Mesenchymal stem cell (in vitro differentiated cells and primary cell): ENCODE data around the gene TRIM2.

Experiments used
- DNase-seq: peaks from one replicate; pipeline ENCODE4 v3.0.0-alpha.2; 2013
- H2AFZ ChIP-seq: one replicate; pipeline ENCODE4 v1.6.1; 2013; ENCODE audit warnings: low read depth, mild to moderate bottlenecking, control low read depth, inconsistent platforms, low read length, moderate library complexity
- H2AK5ac ChIP-seq: 2 replicates; pipeline ENCODE4 v1.6.1; 2013; ENCODE audit warnings: low read length, moderate library complexity, mild to moderate bottlenecking, inconsistent platforms; ENCODE audit not compliant: severe bottlenecking
- H2BK120ac ChIP-seq: one replicate; pipeline ENCODE4 v1.6.1; 2013; ENCODE audit warnings: low read depth, mild to moderate bottlenecking, inconsistent platforms, low read length, moderate library complexity
- H2BK12ac ChIP-seq, 2 experiments: one replicate each; pipeline ENCODE4 v1.6.1; 2013; ENCODE audit warnings: inconsistent platforms in 2 of 2, low read length in 2 of 2, mild to moderate bottlenecking in 2 of 2, moderate library complexity in 2 of 2, control low read depth in 1 of 2
- H2BK15ac ChIP-seq: one replicate; pipeline ENCODE4 v1.6.1; 2013; ENCODE audit warnings: mild to moderate bottlenecking, low read depth, inconsistent platforms; ENCODE audit not compliant: poor library complexity, severe bottlenecking
- H2BK5ac ChIP-seq: 2 replicates; pipeline ENCODE4 v1.6.1; 2013; ENCODE audit warnings: low read depth, mild to moderate bottlenecking, low read length, control low read depth, inconsistent platforms; ENCODE audit not compliant: poor library complexity, severe bottlenecking
- H3K14ac ChIP-seq, 2 experiments: one replicate each; pipeline ENCODE4 v1.6.1; 2013; ENCODE audit warnings: inconsistent platforms in 2 of 2, low read length in 2 of 2, control low read depth in 1 of 2, mild to moderate bottlenecking in 1 of 2, moderate library complexity in 1 of 2
- H3K18ac ChIP-seq, 2 experiments: one replicate each; pipeline ENCODE4 v1.6.1; 2013; ENCODE audit warnings: inconsistent platforms in 2 of 2, low read length in 2 of 2, control low read depth in 1 of 2, low read depth in 1 of 2, mild to moderate bottlenecking in 1 of 2
- H3K23ac ChIP-seq, 2 experiments: one replicate each; pipeline ENCODE4 v1.6.1; 2013; ENCODE audit warnings: inconsistent platforms in 2 of 2, low read length in 2 of 2, mild to moderate bottlenecking in 2 of 2, moderate library complexity in 2 of 2, control low read depth in 1 of 2
- H3K27ac ChIP-seq: 2 replicates; pipeline ENCODE4 v1.5.1; 2013; ENCODE audit warnings: mild to moderate bottlenecking, moderate library complexity, low read length, control low read depth, inconsistent platforms; ENCODE audit not compliant: poor library complexity, severe bottlenecking
- H3K27me3 ChIP-seq, 2 experiments: 2 replicates each; pipeline versions ENCODE4 v1.6.1 to v1.7.0; 2013; ENCODE audit warnings: low read length in 2 of 2, mild to moderate bottlenecking in 2 of 2, moderate library complexity in 2 of 2, control low read depth in 1 of 2, inconsistent platforms in 1 of 2; ENCODE audit not compliant: control insufficient read depth in 1 of 2, insufficient read depth in 1 of 2
- H3K36me3 ChIP-seq, 2 experiments: 2 replicates each; pipeline versions ENCODE4 v1.6.1 to v1.7.0; 2013; ENCODE audit warnings: low read length in 2 of 2, control low read depth in 1 of 2, inconsistent platforms in 1 of 2, low read depth in 1 of 2, mild to moderate bottlenecking in 1 of 2; ENCODE audit not compliant: insufficient read depth in 2 of 2, control insufficient read depth in 1 of 2
- H3K4ac ChIP-seq, 2 experiments: one replicate each; pipeline ENCODE4 v1.6.1; 2013; ENCODE audit warnings: inconsistent platforms in 2 of 2, low read length in 2 of 2, mild to moderate bottlenecking in 2 of 2, moderate library complexity in 2 of 2, control low read depth in 1 of 2, low read depth in 1 of 2
- H3K4me1 ChIP-seq: 2 replicates; pipeline ENCODE4 v1.6.1; 2013; ENCODE audit warnings: low read depth, low read length, control low read depth; ENCODE audit not compliant: control insufficient read depth, insufficient read depth
- H3K4me2 ChIP-seq: 2 replicates; pipeline ENCODE4 v1.6.1; 2013; ENCODE audit warnings: low read length, mild to moderate bottlenecking, inconsistent platforms; ENCODE audit not compliant: poor library complexity, severe bottlenecking
- H3K4me3 ChIP-seq, 2 experiments: 2 replicates each; pipeline versions ENCODE4 v1.5.1 to v1.7.0; 2013; ENCODE audit warnings: low read length in 2 of 2, mild to moderate bottlenecking in 2 of 2, control low read depth in 1 of 2, low read depth in 1 of 2; ENCODE audit not compliant: insufficient read depth in 1 of 2
- H3K79me1 ChIP-seq: replicated peaks from 2 replicates; pipeline ENCODE4 v1.6.1; 2013; ENCODE audit warnings: mild to moderate bottlenecking, control low read depth, low read length, inconsistent platforms; ENCODE audit not compliant: poor library complexity, severe bottlenecking
- H3K9ac ChIP-seq: 2 replicates; pipeline ENCODE4 v1.7.0; 2013; ENCODE audit warnings: mild to moderate bottlenecking, low read length, moderate library complexity
- H3K9me3 ChIP-seq: 2 replicates; pipeline ENCODE4 v1.7.0; 2013; ENCODE audit warnings: mild to moderate bottlenecking, low read length; ENCODE audit not compliant: control insufficient read depth
- H4K8ac ChIP-seq: one replicate; pipeline ENCODE4 v1.6.1; 2013; ENCODE audit warnings: inconsistent platforms, mild to moderate bottlenecking, low read length, moderate library complexity
- H4K91ac ChIP-seq: one replicate; pipeline ENCODE4 v1.6.1; 2013; ENCODE audit warnings: mild to moderate bottlenecking, low read length, inconsistent platforms
- WGBS: methylation state at CpG from one replicate; pipeline ENCODE4 v1.1.7; 2013; ENCODE audit warnings: mixed read lengths; 5-methylcytosine and 5-hydroxymethylcytosine counted together

Gene TRIM2

DNA sequence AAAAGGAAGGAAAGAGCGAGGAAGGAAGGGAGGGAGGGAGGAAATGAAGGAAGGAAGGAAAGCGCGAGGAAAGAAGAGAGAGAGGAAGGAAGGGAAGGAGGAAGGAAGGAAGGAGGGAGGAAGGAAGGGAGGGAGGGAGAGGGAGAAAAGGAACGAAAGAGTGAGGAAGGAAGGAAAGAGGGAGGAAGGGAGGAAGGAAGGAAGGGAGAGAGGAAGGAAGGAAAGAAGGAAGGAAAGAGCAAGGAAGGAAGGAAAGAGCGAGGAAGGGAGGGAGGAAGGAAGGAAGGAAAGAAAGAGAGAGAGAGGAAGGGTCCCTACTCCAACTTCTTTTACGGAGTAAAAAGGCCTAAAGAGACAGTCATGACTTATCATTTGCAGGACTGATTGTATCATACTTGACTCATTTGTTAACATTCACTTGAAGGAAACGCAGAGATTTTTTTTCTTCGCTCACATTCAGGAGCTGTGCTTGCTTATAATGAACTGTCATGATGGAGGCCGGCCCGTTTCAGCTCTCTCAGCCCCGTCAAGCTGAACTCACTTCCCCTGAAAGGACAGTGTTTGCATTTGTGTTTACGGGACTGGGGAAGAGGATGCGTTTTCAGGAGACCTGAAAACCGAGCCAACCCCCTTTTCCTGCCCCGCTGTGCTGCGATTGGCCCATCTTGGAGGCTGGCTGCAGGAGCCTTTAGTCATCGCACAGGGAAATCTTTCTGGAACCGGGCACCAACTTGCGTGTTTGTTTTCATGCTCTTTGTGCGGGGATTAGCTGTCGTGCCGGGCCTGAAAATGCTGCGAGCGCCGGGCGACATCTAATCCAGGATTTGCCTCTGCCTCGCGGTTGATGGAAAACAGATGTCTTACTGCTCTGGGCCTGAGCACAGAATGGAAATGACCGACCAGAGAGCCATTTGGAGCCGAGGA is 17.8 kb downstream of the TRIM2 start:
- Histone ChIP-seq H3K14ac (peak overlapping the region in 1 of 2 experiments; percentile 93), H3K79me1 (peaks cover 17% of the 10 kb centered on the region), H3K4me3 (peak overlapping the region; percentile 77 to 87), H3K36me3 (no peaks in the 10 kb centered on the region), H3K23ac (peak overlapping the region in 1 of 2 experiments; percentile 97), H3K4me1 (peaks cover 7% of the 10 kb centered on the region), H2BK120ac (peak overlapping the region; percentile 77), H3K9ac (peak overlapping the region; percentile 91), H3K27me3 (peaks cover 0 to 3% of the 10 kb centered on the region in 2 experiments), H4K8ac (no peak overlapping the region), H4K91ac (peak overlapping the region; percentile 29), H2BK12ac (peak overlapping the region; percentile 25 to 27), H3K4me2 (peak overlapping the region; percentile 93), H2BK15ac (peak overlapping the region; percentile 75), H2AK5ac (no peak overlapping the region), H3K9me3 (no peaks in the 10 kb centered on the region), H3K27ac (peak overlapping the region; percentile 84), H2BK5ac (no peak overlapping the region), H3K4ac (peak overlapping the region; percentile 73 to 96), H3K18ac (peak overlapping the region; percentile 88 to 100), H2AFZ (peak overlapping the region; percentile 60)
- peak; percentile 96 for DNase-seq
- WGBS = 15% methylated on average over 30 of the region's 30 CpGs

DNA sequence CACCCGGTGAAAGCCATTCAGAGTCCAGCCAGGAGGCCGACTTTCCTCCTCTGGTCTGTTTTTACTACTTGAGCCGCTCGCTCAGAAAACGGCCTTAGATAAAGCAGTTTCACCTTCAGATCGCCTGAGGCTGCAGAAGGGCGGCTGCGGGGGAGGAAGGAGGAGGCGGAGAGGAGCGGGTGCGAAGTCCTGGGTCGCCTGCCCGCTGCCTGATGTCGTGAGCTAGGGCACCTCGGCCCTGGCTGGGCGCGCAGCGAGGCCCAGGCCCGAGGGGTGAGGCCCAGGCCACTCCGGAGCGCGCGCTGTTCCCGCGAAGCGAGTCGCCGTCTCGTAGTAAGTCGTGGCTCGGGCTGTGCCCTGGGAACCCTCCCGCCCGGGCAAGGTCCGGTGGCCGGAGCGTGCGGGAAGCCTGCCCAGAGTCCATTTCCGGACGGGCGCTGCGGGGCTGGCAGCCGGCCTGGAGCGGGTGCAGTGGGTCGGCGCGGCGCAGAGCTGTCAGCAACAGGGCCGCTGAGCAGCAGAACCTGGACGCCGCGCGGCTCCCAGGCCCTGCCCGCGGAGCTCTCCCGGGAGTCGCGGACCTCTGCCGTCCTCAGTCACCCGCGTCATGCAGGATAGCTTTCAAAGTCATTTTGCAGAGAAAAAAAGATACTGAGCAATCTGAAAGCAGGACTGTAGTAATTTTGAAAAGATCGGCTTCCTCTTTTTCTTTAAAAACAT is 18.6 kb downstream of the TRIM2 start:
- H2BK12ac ChIP-seq = peak overlapping the region; percentile 25 to 95
- peak overlapping the region; percentile 77 for H2BK120ac ChIP-seq
- under 1% methylated on average over 52 of the region's 61 CpGs for WGBS

DNA sequence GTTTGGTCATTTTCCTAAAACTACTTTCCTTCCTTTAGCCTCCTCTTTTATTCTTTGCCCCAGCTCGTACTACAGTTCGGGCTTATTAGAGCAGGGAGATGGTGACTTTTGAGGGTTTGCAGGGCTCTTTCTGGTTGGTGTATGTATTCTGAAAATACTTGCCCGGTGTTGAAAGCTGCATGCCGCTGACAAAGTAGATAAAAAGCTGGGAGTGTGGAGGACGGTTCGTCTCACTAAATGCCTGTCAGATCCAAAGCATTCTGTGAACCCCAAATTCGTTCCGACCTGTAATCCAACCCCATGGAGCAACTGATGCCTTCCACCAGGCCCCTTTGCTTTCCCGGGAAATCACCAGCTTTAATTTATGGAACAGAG is 19.2 kb downstream of the TRIM2 start:
- Histone ChIP-seq H2BK12ac (peak overlapping the region in 1 of 2 experiments; percentile 35), H3K36me3 (no peaks in the 10 kb centered on the region), H3K4me1 (peaks cover 7% of the 10 kb centered on the region), H3K14ac (no peak overlapping the region), H3K4me3 (peak overlapping the region in 1 of 2 experiments; percentile 87), H2AFZ (no peak overlapping the region), H3K4ac (no peak overlapping the region), H3K4me2 (peak overlapping the region; percentile 93), H3K23ac (no peak overlapping the region), H3K79me1 (peaks cover 24% of the 10 kb centered on the region), H3K9me3 (no peaks in the 10 kb centered on the region), H2AK5ac (no peak overlapping the region), H4K91ac (no peak overlapping the region), H4K8ac (peak overlapping the region; percentile 55), H2BK5ac (no peak overlapping the region), H2BK120ac (no peak overlapping the region), H3K18ac (peak overlapping the region in 1 of 2 experiments; percentile 41), H3K27ac (peak overlapping the region; percentile 8), H3K9ac (peak overlapping the region; percentile 91), H3K27me3 (peaks cover 0 to 3% of the 10 kb centered on the region in 2 experiments), H2BK15ac (no peak overlapping the region)
- DNase-seq = no peak
- WGBS = 4% methylated on average over 7 of the region's 9 CpGs

More for the DNA sequence above, 18.6 kb downstream of the TRIM2 start:
- Histone ChIP-seq H3K27ac (peak overlapping the region; percentile 84), H3K4me3 (peak overlapping the region; percentile 77 to 87), H2AFZ (peak overlapping the region; percentile 60), H3K4me1 (peaks cover 7% of the 10 kb centered on the region), H3K36me3 (no peaks in the 10 kb centered on the region), H2BK5ac (no peak overlapping the region), H3K27me3 (peaks cover 0 to 3% of the 10 kb centered on the region in 2 experiments), H4K8ac (peak overlapping the region; percentile 98), H3K79me1 (peaks cover 24% of the 10 kb centered on the region), H2AK5ac (no peak overlapping the region), H4K91ac (peak overlapping the region; percentile 93), H3K4ac (peak overlapping the region; percentile 73 to 96), H3K18ac (peak overlapping the region; percentile 88 to 100), H3K23ac (peak overlapping the region in 1 of 2 experiments; percentile 97), H3K9me3 (no peaks in the 10 kb centered on the region), H3K14ac (peak overlapping the region; percentile 9 to 87), H3K4me2 (peak overlapping the region; percentile 93), H3K9ac (peak overlapping the region; percentile 91), H2BK15ac (peak overlapping the region; percentile 75)
- peak; percentile 70 for DNase-seq
